ENCODE results near the gene PDX1. TPM values are rescaled to one million over a fixed set of nuclear protein-coding genes. Genes with fewer than 3 reads are reported as not detected.

Gene PDX1
- total and polyA plus RNA-seq, 10 donors = not detected

- peaks cover 33 to 100% (median 100%) of the 10 kb centered on the region in 7 donors for H3K27me3 ChIP-seq (replicated peaks in 1 of 7)
- peaks cover 21 to 71% (median 57%) of the 10 kb centered on the region in 6 donors for H3K4me1 ChIP-seq
- peaks cover 0 to 7% (median 0%) of the 10 kb centered on the region in 8 donors for H3K9me3 ChIP-seq
- no peaks in the 10 kb centered on the region for H3K36me3 ChIP-seq
- TF ChIP-seq CTCF (IDR thresholded peaks at IDR 0.05 in 8 of 11, conservative IDR thresholded peaks at IDR 0.05 in 3 of 11) = no peak
- no peak for TF ChIP-seq POLR2A (IDR thresholded peaks at IDR 0.05)
- 4 to 13% (median 5%) methylated on average over 11 of the region's 11 CpGs for WGBS, 5 donors
- peak overlapping the region in 7 of 8 donors; percentile 20 to 67 (median 37) for H3K4me3 ChIP-seq
- DNase-seq = no peak
- intact Hi-C loops (cut with DNase I; ENCODE audit: low total_unique reads) = no loop called here
- H3K27ac ChIP-seq = no peak overlapping the region
These were observed 204 bp upstream of the PDX1 start for GRCh38 chr13:27919659-27919933.

- TF ChIP-seq POLR2AphosphoS5 (IDR thresholded peaks at IDR 0.05) (no peak), POLR2A (IDR thresholded peaks at IDR 0.05) (no peak), CTCF (IDR thresholded peaks at IDR 0.05 in 8 of 11, conservative IDR thresholded peaks at IDR 0.05 in 3 of 11) (no peak)
- H3K9me3 ChIP-seq = peaks cover 0 to 8% (median 0%) of the 10 kb centered on the region in 8 donors
- peaks cover 21 to 72% (median 57%) of the 10 kb centered on the region in 6 donors for H3K4me1 ChIP-seq
- intact Hi-C loops (cut with DNase I; ENCODE audit: low total_unique reads) = no loop called here
- WGBS, 5 donors = 1 to 3% (median 2%) methylated on average over 30 to 40 of the region's 40 CpGs
- no peak overlapping the region for H3K27ac ChIP-seq
- H3K4me3 ChIP-seq = peak overlapping the region; percentile 11 to 67 (median 36)
- H3K27me3 ChIP-seq (replicated peaks in 1 of 7) = peaks cover 35 to 100% (median 100%) of the 10 kb centered on the region in 7 donors
- H3K36me3 ChIP-seq = no peaks in the 10 kb centered on the region
- no peak for DNase-seq
These were observed 1.0 kb downstream of the PDX1 start for GRCh38 chr13:27920677-27921420.

DNA sequence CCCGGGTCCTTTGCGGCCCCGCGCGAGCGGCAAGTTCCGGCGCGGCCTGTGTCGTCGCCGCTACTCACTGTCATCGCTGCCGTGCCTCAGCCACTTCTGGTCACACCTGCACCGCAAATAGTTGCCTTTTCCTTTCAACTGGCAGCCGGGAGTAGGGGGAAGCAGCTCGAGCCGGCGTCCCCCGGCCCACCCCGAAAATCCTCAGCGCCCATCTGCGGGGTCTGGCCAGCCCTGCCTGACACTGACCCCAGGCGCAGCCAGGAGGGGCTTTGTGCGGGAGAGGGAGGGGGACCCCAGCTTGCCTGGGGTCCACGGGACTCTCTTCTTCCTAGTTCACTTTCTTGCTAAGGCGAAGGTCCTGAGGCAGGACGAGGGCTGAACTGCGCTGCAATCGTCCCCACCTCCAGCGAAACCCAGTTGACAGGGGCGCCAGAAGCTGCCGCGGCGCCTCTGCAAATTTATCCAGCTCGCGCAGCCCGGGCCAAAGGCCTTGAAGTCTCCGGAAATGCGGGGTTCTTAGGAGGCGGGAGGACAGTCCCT lies 1.7 kb downstream of the PDX1 start:
- H3K36me3 ChIP-seq = no peaks in the 10 kb centered on the region
- DNase-seq = no peak
- intact Hi-C loops (cut with DNase I; ENCODE audit: low total_unique reads) = no loop called here
- peak overlapping the region; percentile 11 to 67 (median 36) for H3K4me3 ChIP-seq
- peaks cover 31 to 100% (median 100%) of the 10 kb centered on the region in 7 donors for H3K27me3 ChIP-seq (replicated peaks in 1 of 7)
- H3K27ac ChIP-seq = no peak overlapping the region
- TF ChIP-seq CTCF (IDR thresholded peaks at IDR 0.05 in 8 of 11, conservative IDR thresholded peaks at IDR 0.05 in 3 of 11) = no peak
- TF ChIP-seq POLR2A (IDR thresholded peaks at IDR 0.05) = no peak
- no peak for TF ChIP-seq POLR2AphosphoS5 (IDR thresholded peaks at IDR 0.05)
- H3K9me3 ChIP-seq = peaks cover 0 to 8% (median 0%) of the 10 kb centered on the region in 8 donors
- WGBS, 5 donors = 2 to 10% (median 4%) methylated on average over 17 to 41 of the region's 41 CpGs
- H3K4me1 ChIP-seq = peaks cover 21 to 75% (median 58%) of the 10 kb centered on the region in 6 donors

All from spleen (tissue), 11 donors.